Mucosa of rectum (tissue), 2 donors: ENCODE measurements around the gene PCMT1.
A peak's percentile ranks its signal among the peaks of the same experiment; 100 is the strongest.

ENCODE experiments used
- H3K27ac ChIP-seq, 2 donors: one replicate each; pipeline ENCODE4 v1.7.0; 2013; ENCODE audit warnings: inconsistent platforms in 2 of 2, low read depth in 2 of 2, low read length in 2 of 2
- H3K27me3 ChIP-seq, 2 donors: one replicate each; pipeline ENCODE4 v1.7.0; 2013; ENCODE audit warnings: low read length in 2 of 2; ENCODE audit not compliant: control insufficient read depth in 2 of 2, insufficient read depth in 2 of 2
- H3K36me3 ChIP-seq, 2 donors: one replicate each; pipeline ENCODE4 v1.7.0; 2013; ENCODE audit warnings: low read length in 2 of 2; ENCODE audit not compliant: control insufficient read depth in 2 of 2, insufficient read depth in 2 of 2
- H3K4me1 ChIP-seq, 2 donors: one replicate each; pipeline ENCODE4 v1.7.0; 2013; ENCODE audit warnings: low read length in 2 of 2, mild to moderate bottlenecking in 1 of 2; ENCODE audit not compliant: control insufficient read depth in 2 of 2, insufficient read depth in 2 of 2
- H3K4me3 ChIP-seq, 2 donors: one replicate each; pipeline ENCODE4 v1.7.0; 2013; ENCODE audit warnings: low read length in 2 of 2
- H3K9ac ChIP-seq, 2 donors: one replicate each; pipeline ENCODE4 v1.7.0; 2013; ENCODE audit warnings: low read length in 2 of 2, low read depth in 1 of 2, mild to moderate bottlenecking in 1 of 2
- H3K9me3 ChIP-seq, 2 donors: one replicate each; pipeline ENCODE4 v1.7.0; 2013; ENCODE audit warnings: low read length in 2 of 2; ENCODE audit not compliant: control insufficient read depth in 2 of 2
- donor health status: healthy.
- donor health status: Normal muscosa, but diverticular disease.

The PCMT1 gene

GRCh38 chr6:149749594-149750135 lies at the start of gene PCMT1:
Gene PCMT1 (plus strand): TSS chr6:149749741. CDS start chr6:149749902, 161 bp downstream.
- Histone ChIP-seq H3K9ac (peak within 1 kb of the TSS; percentile 97 to 99), H3K9me3 (no peaks in the 10 kb centered on the region), H3K36me3 (no peaks in the 10 kb centered on the region), H3K27me3 (no peaks in the 10 kb centered on the region), H3K4me3 (peak within 1 kb of the TSS; percentile 95 to 97), H3K27ac (peak within 1 kb of the TSS; percentile 86 to 93), H3K4me1 (peaks cover 18 to 19% of the 10 kb centered on the region in 2 donors)

GRCh38 chr6:149701714-149702113 lies 47.8 kb upstream of the PCMT1 start:
- Histone ChIP-seq H3K4me3 (no peak overlapping the region), H3K4me1 (no peaks in the 10 kb centered on the region), H3K9ac (no peak overlapping the region), H3K36me3 (peaks cover 5 to 17% of the 10 kb centered on the region in 2 donors), H3K9me3 (no peaks in the 10 kb centered on the region), H3K27me3 (no peaks in the 10 kb centered on the region), H3K27ac (no peak overlapping the region)

GRCh38 chr6:149711711-149712110 lies 37.8 kb upstream of the PCMT1 start:
- Histone ChIP-seq H3K4me1 (peaks cover 3 to 10% of the 10 kb centered on the region in 2 donors), H3K9ac (no peak overlapping the region), H3K9me3 (no peaks in the 10 kb centered on the region), H3K36me3 (no peaks in the 10 kb centered on the region), H3K27me3 (no peaks in the 10 kb centered on the region), H3K27ac (no peak overlapping the region), H3K4me3 (no peak overlapping the region)

- no peak overlapping the region for H3K9ac ChIP-seq
Measured at GRCh38 chr6:149714442-149714841, 35.1 kb upstream of the PCMT1 start.

GRCh38 chr6:149716181-149716963 lies 33.2 kb upstream of the PCMT1 start:
- Histone ChIP-seq H3K4me1 (peaks cover 8 to 18% of the 10 kb centered on the region in 2 donors), H3K4me3 (peak overlapping the region; percentile 79 to 95), H3K27ac (peak overlapping the region in 1 of 2 donors; percentile 96)

More at GRCh38 chr6:149714442-149714841, 35.1 kb upstream of the PCMT1 start:
- Histone ChIP-seq H3K4me1 (peaks cover 8 to 18% of the 10 kb centered on the region in 2 donors), H3K27me3 (no peaks in the 10 kb centered on the region), H3K9me3 (no peaks in the 10 kb centered on the region), H3K4me3 (no peak overlapping the region), H3K36me3 (no peaks in the 10 kb centered on the region), H3K27ac (no peak overlapping the region)

GRCh38 chr6:149717255-149717587 lies 32.3 kb upstream of the PCMT1 start:
- H3K4me3 ChIP-seq: peak overlapping the region; percentile 79 to 95
- no peaks in the 10 kb centered on the region for H3K9me3 ChIP-seq
- peak overlapping the region; percentile 94 to 97 for H3K9ac ChIP-seq
- peak overlapping the region; percentile 96 to 98 for H3K27ac ChIP-seq
- H3K4me1 ChIP-seq: peaks cover 5 to 18% of the 10 kb centered on the region in 2 donors
- H3K27me3 ChIP-seq: no peaks in the 10 kb centered on the region
- H3K36me3 ChIP-seq: no peaks in the 10 kb centered on the region

More at GRCh38 chr6:149716181-149716963, 33.2 kb upstream of the PCMT1 start:
- H3K27me3 ChIP-seq: no peaks in the 10 kb centered on the region
- H3K9ac ChIP-seq: peak overlapping the region in 1 of 2 donors; percentile 97
- no peaks in the 10 kb centered on the region for H3K36me3 ChIP-seq
- H3K9me3 ChIP-seq: no peaks in the 10 kb centered on the region

- H3K9me3 ChIP-seq: no peaks in the 10 kb centered on the region
- H3K27me3 ChIP-seq: no peaks in the 10 kb centered on the region
- peak within 1 kb of the TSS; percentile 96 to 98 for H3K27ac ChIP-seq
- H3K9ac ChIP-seq: peak within 1 kb of the TSS; percentile 94 to 97
- H3K4me1 ChIP-seq: peaks cover 5 to 18% of the 10 kb centered on the region in 2 donors
- H3K36me3 ChIP-seq: no peaks in the 10 kb centered on the region
- H3K4me3 ChIP-seq: peak within 1 kb of the TSS; percentile 79 to 95
Measured at GRCh38 chr6:149717588-149718458, 31.7 kb upstream of the PCMT1 start, which contains the start of gene LATS1. Gene LATS1 (minus strand): TSS chr6:149718101. CDS start chr6:149702126, 15,975 bp downstream.

- peaks cover 5 to 18% of the 10 kb centered on the region in 2 donors for H3K4me1 ChIP-seq
- H3K36me3 ChIP-seq: no peaks in the 10 kb centered on the region
- no peak overlapping the region for H3K27ac ChIP-seq
- no peaks in the 10 kb centered on the region for H3K9me3 ChIP-seq
- H3K9ac ChIP-seq: no peak overlapping the region
- no peak overlapping the region for H3K4me3 ChIP-seq
- no peaks in the 10 kb centered on the region for H3K27me3 ChIP-seq
Measured at GRCh38 chr6:149719531-149719930, 30.0 kb upstream of the PCMT1 start.

GRCh38 chr6:149723262-149723661 lies 26.3 kb upstream of the PCMT1 start:
- Histone ChIP-seq H3K4me3 (no peak overlapping the region), H3K9ac (no peak overlapping the region), H3K4me1 (peaks cover 3 to 5% of the 10 kb centered on the region in 2 donors), H3K27ac (no peak overlapping the region), H3K9me3 (no peaks in the 10 kb centered on the region), H3K27me3 (no peaks in the 10 kb centered on the region), H3K36me3 (peaks cover 5 to 9% of the 10 kb centered on the region in 2 donors)
